Fibroblast of skin of scalp (primary cell): Measurements from ENCODE around the gene FRMD4A. TPM values are rescaled to one million over a fixed set of nuclear protein-coding genes. Genes with fewer than 3 reads are reported as not detected.

Experiments
- DNase-seq: peaks from one replicate; pipeline ENCODE4 v3.0.0-alpha.2; 2013
- polyA plus RNA-seq, 2 experiments: library from polyadenylated mRNA; unstranded; fragments of 120-200 nt; gene quantifications; one replicate each; pipeline ENCODE4 v1.2.1, GENCODE V29; 2013; ENCODE audit not compliant: insufficient read length in 2 of 2

The FRMD4A gene
- polyA plus RNA-seq (2013, experiment 1 of 2; ENCODE audit: insufficient read length), result 43.4 TPM
- polyA plus RNA-seq (2013, experiment 2 of 2; ENCODE audit: insufficient read length), result 39.8 TPM

- DNase-seq, result no peak
These were observed at the start of gene FRMD4A for GRCh38 chr10:14330388-14331061. FRMD4A (minus strand) TSS chr10:14330924.

- no peak for DNase-seq
These were observed 49.0 kb upstream of the FRMD4A start for GRCh38 chr10:14379556-14380280.

GRCh38 chr10:14378387-14378960 lies 47.8 kb upstream of the FRMD4A start:
- no peak for DNase-seq

GRCh38 chr10:14377591-14378175 lies 47.0 kb upstream of the FRMD4A start:
- no peak for DNase-seq

GRCh38 chr10:14374745-14375445 lies 44.2 kb upstream of the FRMD4A start:
- DNase-seq, result no peak

GRCh38 chr10:14372606-14373005 lies 41.9 kb upstream of the FRMD4A start:
- no peak for DNase-seq

- no peak for DNase-seq
These were observed 40.9 kb upstream of the FRMD4A start for GRCh38 chr10:14371581-14371980.

GRCh38 chr10:14370894-14371293 lies 40.2 kb upstream of the FRMD4A start:
- DNase-seq, result no peak

DNA sequence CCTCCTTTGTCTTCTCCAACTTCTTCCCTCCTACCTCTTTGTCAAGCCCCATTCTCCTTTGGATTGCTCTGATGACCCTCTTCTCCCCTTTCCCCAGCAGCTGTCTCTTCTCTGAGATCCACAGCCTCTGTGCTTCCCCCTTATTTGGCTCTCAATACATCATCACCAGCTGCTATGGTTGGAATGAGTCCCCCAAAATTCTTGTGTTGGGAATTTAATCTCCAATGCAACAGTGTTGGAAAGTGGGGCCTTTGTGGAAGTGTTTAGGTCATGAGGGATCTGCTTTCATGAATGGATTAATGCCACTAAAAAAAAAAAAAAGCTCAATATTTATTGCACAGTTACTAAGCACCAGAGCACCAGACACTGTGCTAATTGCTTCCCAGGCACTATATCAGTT lies 39.2 kb upstream of the FRMD4A start:
- no peak for DNase-seq

DNA sequence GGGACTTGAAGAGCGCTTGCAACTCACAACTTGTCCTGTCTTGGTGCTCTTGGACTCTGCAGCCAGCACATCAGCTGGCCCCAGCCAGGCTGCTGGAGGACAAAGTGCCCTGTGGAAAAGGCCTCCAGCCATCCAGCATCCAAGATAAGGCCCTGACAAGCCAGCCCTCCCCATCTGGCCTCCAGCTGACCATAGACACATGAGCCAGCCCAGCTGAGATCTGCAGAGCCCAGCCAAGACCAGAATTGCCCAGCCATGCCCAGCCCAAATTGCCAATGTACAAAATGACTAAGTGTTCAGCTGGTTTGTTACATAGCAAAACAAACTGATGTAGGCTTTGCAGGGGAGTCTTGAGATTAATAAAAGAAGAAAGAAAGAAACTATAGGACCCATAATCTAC lies 36.0 kb upstream of the FRMD4A start:
- DNase-seq, result no peak

DNA sequence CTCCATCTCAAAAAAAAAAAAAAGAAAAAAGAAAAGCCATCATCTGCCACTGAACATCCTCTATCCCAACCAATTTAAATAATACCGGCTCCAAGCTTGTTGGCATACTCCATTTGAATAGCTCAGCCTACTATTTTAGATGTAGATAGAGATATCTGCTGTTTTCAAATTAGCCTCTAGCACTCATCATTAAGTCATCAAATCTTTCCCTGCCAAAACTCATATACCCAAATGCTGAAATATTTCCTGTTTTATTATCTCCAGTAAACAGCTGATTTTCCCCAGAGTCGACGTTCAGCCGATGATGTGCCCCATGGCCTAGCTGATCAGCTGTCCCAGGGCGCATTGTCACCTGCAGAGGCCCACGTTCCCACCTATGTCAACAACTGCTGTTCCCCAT lies 34.5 kb upstream of the FRMD4A start:
- no peak for DNase-seq

- DNase-seq, result peak; percentile 35
These were observed 31.4 kb upstream of the FRMD4A start for GRCh38 chr10:14362104-14362503.

DNA sequence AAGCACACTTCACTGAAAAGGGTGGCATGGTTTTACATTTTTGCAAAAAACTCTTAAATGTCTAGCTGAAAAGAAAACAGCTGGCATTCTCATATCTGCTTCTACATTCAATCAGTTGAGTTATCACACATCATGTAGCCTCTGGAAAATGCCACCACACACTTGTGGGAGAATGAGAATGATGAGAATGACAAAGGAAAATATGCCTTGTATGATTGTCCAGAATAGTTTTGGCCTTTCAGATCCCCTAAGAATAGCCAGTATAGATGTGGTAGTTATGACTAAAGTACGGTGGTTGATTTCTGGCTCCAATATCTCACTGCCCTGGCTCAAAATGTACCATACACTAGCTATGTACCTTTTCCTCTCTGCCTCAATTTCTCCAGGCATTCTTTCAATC lies 30.2 kb upstream of the FRMD4A start:
- peak; percentile 27 for DNase-seq

GRCh38 chr10:14360515-14360914 lies 29.8 kb upstream of the FRMD4A start:
- DNase-seq, result no peak

GRCh38 chr10:14358886-14359573 lies 28.3 kb upstream of the FRMD4A start:
- DNase-seq, result no peak

GRCh38 chr10:14356921-14357320 lies 26.2 kb upstream of the FRMD4A start:
- peak; percentile 49 for DNase-seq

GRCh38 chr10:14355750-14356149 lies 25.0 kb upstream of the FRMD4A start:
- DNase-seq, result no peak

DNA sequence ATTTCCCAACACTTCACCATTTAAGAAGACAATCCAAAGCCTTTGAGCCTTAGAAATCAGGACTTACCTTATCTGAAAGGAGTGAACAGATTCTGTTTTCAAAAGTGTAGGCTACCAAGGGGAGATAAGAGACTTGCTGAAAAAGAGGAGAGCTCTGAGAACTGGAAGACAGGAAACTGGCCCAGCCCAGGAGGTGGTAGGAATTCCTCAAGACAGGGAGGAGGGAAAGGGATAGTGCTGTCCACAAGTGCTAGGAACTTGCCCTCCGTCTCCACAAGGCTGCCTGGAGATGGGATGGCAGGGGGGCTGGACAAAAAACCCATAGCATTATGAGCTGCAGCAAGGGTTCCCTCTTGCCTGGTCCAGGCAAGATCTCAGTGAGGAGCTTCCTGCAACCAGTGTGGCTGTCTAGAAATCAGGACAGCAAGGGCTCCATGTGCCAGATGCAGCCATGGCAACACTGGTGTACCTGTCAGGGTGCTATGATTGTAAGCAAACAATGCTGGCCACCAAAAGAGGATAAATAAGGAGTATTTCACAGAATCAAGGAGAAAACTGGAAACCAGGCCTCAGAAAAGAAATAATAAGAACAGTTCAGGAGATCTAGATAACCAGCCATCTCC lies 22.7 kb upstream of the FRMD4A start:
- no peak for DNase-seq

- no peak for DNase-seq
These were observed 19.3 kb upstream of the FRMD4A start for GRCh38 chr10:14350006-14350405.

- DNase-seq, result no peak
These were observed 18.4 kb upstream of the FRMD4A start for GRCh38 chr10:14349081-14349480.

GRCh38 chr10:14345262-14345661 lies 14.5 kb upstream of the FRMD4A start:
- no peak for DNase-seq
